GM12878 (cell line): ENCODE measurements around the gene GNAI2. TPM values are rescaled to one million over a fixed set of nuclear protein-coding genes. Genes with fewer than 3 reads are reported as not detected.
A peak's percentile ranks its signal among the peaks of the same experiment; 100 is the strongest.

Experiments used
- ATAC-seq: fragments of 200-7000 bp; cut with Tn5 transposase; 3 replicates; pipeline ENCODE4 v1.9.1; 2020; ENCODE audit warnings: mild to moderate bottlenecking, moderate library complexity
- BruUV-seq: library from RNA; stranded (reverse); fragments of 400-500 nt; replicated peaks from 2 replicates; lab custom pipeline; 2021; lab: Mats Ljungman, UMichigan
- CTCF ChIA-PET: fragments of 300-600 bp; sonication (Branson Sonifier 250); formaldehyde crosslinking; extraction: SDS; loops from one replicate; lab custom pipeline; 2021; ENCODE audit warnings: inconsistent platforms; lab: Yijun Ruan, JAX
- POLR2A ChIA-PET: fragments of 350-600 bp; formaldehyde crosslinking; extraction: SDS; loops from one replicate; lab custom pipeline; 2021; ENCODE audit warnings: inconsistent platforms; lab: Charles Lee
- RAD21 ChIA-PET: fragments of 300-600 bp; sonication (Branson Sonifier 250); formaldehyde crosslinking; loops from one replicate; lab custom pipeline; 2023; ENCODE audit warnings: antibody characterized with exemption; ENCODE audit not compliant: unreplicated experiment; lab: Charles Lee
- SMC1A ChIA-PET: fragments of 300-600 bp; sonication (Branson Sonifier 250); formaldehyde crosslinking; loops from one replicate; lab custom pipeline; 2023; ENCODE audit not compliant: unreplicated experiment, uncharacterized antibody; lab: Charles Lee
- DNase-seq: peaks from one replicate; pipeline ENCODE4 v3.0.0-alpha.2; 2011; ENCODE audit warnings: low read depth, low spot score
- FAIRE-seq: peaks from 3 replicates; lab custom pipeline; 2011; peaks lifted over from hg19 to GRCh38; lab: Jason Lieb, UNC
- H2AFZ ChIP-seq: 2 replicates; pipeline ENCODE4 v1.6.0; 2011; ENCODE audit warnings: low read depth, low read length, control low read depth; ENCODE audit not compliant: control insufficient read depth
- H3K27ac ChIP-seq: 2 replicates; pipeline ENCODE4 v1.5.1; 2011; ENCODE audit warnings: control low read depth; ENCODE audit not compliant: control insufficient read depth, insufficient read depth
- H3K27me3 ChIP-seq, 2 experiments: replicated peaks in 1 of 2; 2 replicates each; pipeline versions ENCODE4 v1.6.0 to v1.6.1; 2011; ENCODE audit warnings: low read length in 1 of 2; ENCODE audit not compliant: control insufficient read depth in 2 of 2, insufficient read depth in 2 of 2
- H3K36me3 ChIP-seq, 2 experiments: 2 replicates each; pipeline ENCODE4 v1.5.1; 2011; ENCODE audit warnings: low read length in 1 of 2; ENCODE audit not compliant: control insufficient read depth in 2 of 2, insufficient read depth in 2 of 2
- H3K4me1 ChIP-seq: 2 replicates; pipeline ENCODE4 v1.6.1; 2011; ENCODE audit warnings: mild to moderate bottlenecking, low read length, moderate library complexity, mixed read lengths; ENCODE audit not compliant: control insufficient read depth, insufficient read depth
- H3K4me2 ChIP-seq: 2 replicates; pipeline ENCODE4 v1.6.0; 2011; ENCODE audit warnings: control low read depth; ENCODE audit not compliant: control insufficient read depth, insufficient read depth
- H3K4me3 ChIP-seq: fragments of 200-600 bp; sonication (generic); 2 replicates; pipeline ENCODE4 v1.5.1; 2016
- H3K79me2 ChIP-seq: 2 replicates; pipeline ENCODE4 v1.6.0; 2011; ENCODE audit warnings: low read length; ENCODE audit not compliant: control insufficient read depth, insufficient read depth
- H3K9ac ChIP-seq: 2 replicates; pipeline ENCODE4 v1.8.0; 2011; ENCODE audit warnings: low read length, control low read depth, mixed read lengths; ENCODE audit not compliant: control insufficient read depth, insufficient read depth
- H3K9me3 ChIP-seq: replicated peaks from 3 replicates; pipeline ENCODE4 v1.5.1; 2011; ENCODE audit warnings: mild to moderate bottlenecking, low read length; ENCODE audit not compliant: control insufficient read depth, insufficient read depth
- H4K20me1 ChIP-seq: 2 replicates; pipeline ENCODE4 v1.6.0; 2011; ENCODE audit not compliant: control insufficient read depth, insufficient read depth
- IKZF2 ChIP-seq, 2 experiments: fragments of 450-650 bp; IDR thresholded peaks; 2 replicates each; pipeline ENCODE4 v1.6.1; 2017; ENCODE audit warnings: mild to moderate bottlenecking in 2 of 2, moderate library complexity in 2 of 2
- JUND ChIP-seq: IDR thresholded peaks from 2 replicates; pipeline ENCODE4 v1.6.1; 2012; ENCODE audit warnings: low read depth, mild to moderate bottlenecking, low read length, improper control_type of control experiment, moderate library complexity
- MYB ChIP-seq: fragments of 150-350 bp; IDR thresholded peaks from 2 replicates; pipeline ENCODE4 v1.6.1; 2014; ENCODE audit warnings: mild to moderate bottlenecking, low read depth, low read length, borderline replicate concordance
- NFYA ChIP-seq: IDR thresholded peaks from 2 replicates; pipeline ENCODE4 v1.6.1; 2011; ENCODE audit warnings: low read depth, mild to moderate bottlenecking, low read length, improper control_type of control experiment, borderline replicate concordance
- PBX3 ChIP-seq: IDR thresholded peaks from 2 replicates; pipeline ENCODE4 v1.6.1; 2011; ENCODE audit warnings: mild to moderate bottlenecking, low read depth, low read length, moderate library complexity; ENCODE audit not compliant: insufficient replicate concordance
- RELA ChIP-seq: fragments of 450-650 bp; IDR thresholded peaks from 2 replicates; pipeline ENCODE4 v1.8.0; 2014; ENCODE audit warnings: borderline replicate concordance; ENCODE audit not compliant: partially characterized antibody
- REST ChIP-seq: IDR thresholded peaks from 2 replicates; pipeline ENCODE4 v1.6.1; 2012; ENCODE audit warnings: mild to moderate bottlenecking, low read depth, low read length
- SMAD5 ChIP-seq: IDR thresholded peaks from 2 replicates; pipeline ENCODE4 v1.6.1; 2016; ENCODE audit warnings: antibody characterized with exemption, low read depth
- SRF ChIP-seq, 2 experiments: IDR thresholded peaks; 2 replicates each; pipeline ENCODE4 v1.6.1; 2011; ENCODE audit warnings: low read depth in 2 of 2, low read length in 2 of 2, mild to moderate bottlenecking in 1 of 2, moderate library complexity in 1 of 2
- WGBS: methylation state at CpG from one replicate; pipeline ENCODE4 v1.1.6; 2016; ENCODE audit warnings: low lambda C conversion rate; ENCODE audit not compliant: insufficient replicate concordance, insufficient coverage; ENCODE audit errors: missing lambda C conversion rate; 5-methylcytosine and 5-hydroxymethylcytosine counted together
- in situ Hi-C: fragments of 300-500 bp; cut with MboI; formaldehyde crosslinking; loops from 9 replicates; pipeline ENCODE4 v1.14.3; 2018; ENCODE audit warnings: mixed read lengths
- intact Hi-C: fragments of 100-400 bp; cut with micrococcal nuclease; formaldehyde crosslinking; loops from one replicate; pipeline ENCODE4 v1.14.2; 2022; ENCODE audit not compliant: unreplicated experiment
- polyA plus RNA-seq, 11 experiments: library from polyadenylated mRNA; depleted of rRNA in 4 of 11; unstranded in 6 of 11; stranded (reverse) in 5 of 11; fragments of >200 nt; fragmentation: Nextera tagmentation in 4 of 11; fragmentation: Illumina TruSeq in 1 of 11; extraction: Ambion mirVana in 4 of 11; extraction: Trizol in 1 of 11; gene quantifications; 1 replicate in 1 of 11; 2 replicates in 10 of 11; pipeline versions ENCODE4 v1.2.1 to v1.2.3, GENCODE V29; 2011 to 2016; ENCODE audit warnings: inconsistent platforms in 2 of 11, missing spikeins in 2 of 11, low read depth in 1 of 11
- total RNA-seq, 4 experiments: library from RNA; depleted of rRNA in 3 of 4; stranded (reverse); fragments of >200 nt in 3 of 4; fragmentation: Illumina TruSeq in 1 of 4; extraction: Trizol in 1 of 4; gene quantifications; 2 replicates each; pipeline versions ENCODE4 v1.2.1 to v1.2.3, GENCODE V29; 2013 to 2021
- TF ChIP-seq, protein P1 (sequence below): fragments of 450-650 bp; IDR thresholded peaks from 2 replicates; pipeline ENCODE4 v1.6.1; 2016; ENCODE audit warnings: mild to moderate bottlenecking, moderate library complexity, borderline replicate concordance
- TF ChIP-seq, protein P2 (sequence below): IDR thresholded peaks from 2 replicates; pipeline ENCODE4 v1.6.1; 2011; ENCODE audit warnings: borderline replicate concordance, low read depth, mild to moderate bottlenecking, moderate library complexity, low read length; ENCODE audit not compliant: insufficient read depth, poor library complexity, severe bottlenecking

Gene GNAI2
- total and polyA plus RNA-seq, 10 of the 15 experiments (the other 5 are each of a cell fraction or from before 2014, with no cell fraction given): 5.0 to 346 (median 237) TPM

DNA sequence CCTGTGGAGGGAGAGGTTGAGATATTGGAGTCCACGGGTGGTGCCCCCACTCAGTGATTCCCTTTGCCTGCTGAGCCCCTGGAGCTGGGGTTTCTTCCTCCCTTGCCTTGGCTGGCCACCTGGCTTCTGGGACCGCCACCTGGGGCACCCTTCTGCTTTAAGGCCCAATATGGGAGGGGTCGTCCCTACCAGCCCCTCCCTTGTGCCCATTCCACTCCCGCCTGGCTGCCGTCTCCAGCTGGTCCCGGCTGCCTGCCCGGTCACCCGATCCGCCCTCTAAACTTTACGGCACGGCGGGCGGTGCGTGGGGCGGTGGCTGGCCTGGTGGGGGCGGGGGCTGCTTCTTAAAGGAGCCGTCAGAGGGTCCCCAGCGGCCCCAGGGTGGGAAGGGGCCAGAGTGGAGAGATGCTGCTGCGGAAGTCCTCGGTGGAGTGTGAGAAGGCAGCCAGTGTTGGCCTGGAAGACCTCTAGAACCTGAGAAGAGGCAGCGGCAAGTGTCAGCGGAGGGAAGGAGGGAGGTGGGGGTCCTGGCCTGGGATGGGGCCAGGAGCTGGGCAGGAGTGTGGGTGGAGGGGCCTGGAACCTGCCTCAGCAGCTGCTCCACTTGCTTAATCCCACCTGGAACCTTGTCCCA lies 31.4 kb downstream of the GNAI2 start (continued):
- TF ChIP-seq, protein P1, sequence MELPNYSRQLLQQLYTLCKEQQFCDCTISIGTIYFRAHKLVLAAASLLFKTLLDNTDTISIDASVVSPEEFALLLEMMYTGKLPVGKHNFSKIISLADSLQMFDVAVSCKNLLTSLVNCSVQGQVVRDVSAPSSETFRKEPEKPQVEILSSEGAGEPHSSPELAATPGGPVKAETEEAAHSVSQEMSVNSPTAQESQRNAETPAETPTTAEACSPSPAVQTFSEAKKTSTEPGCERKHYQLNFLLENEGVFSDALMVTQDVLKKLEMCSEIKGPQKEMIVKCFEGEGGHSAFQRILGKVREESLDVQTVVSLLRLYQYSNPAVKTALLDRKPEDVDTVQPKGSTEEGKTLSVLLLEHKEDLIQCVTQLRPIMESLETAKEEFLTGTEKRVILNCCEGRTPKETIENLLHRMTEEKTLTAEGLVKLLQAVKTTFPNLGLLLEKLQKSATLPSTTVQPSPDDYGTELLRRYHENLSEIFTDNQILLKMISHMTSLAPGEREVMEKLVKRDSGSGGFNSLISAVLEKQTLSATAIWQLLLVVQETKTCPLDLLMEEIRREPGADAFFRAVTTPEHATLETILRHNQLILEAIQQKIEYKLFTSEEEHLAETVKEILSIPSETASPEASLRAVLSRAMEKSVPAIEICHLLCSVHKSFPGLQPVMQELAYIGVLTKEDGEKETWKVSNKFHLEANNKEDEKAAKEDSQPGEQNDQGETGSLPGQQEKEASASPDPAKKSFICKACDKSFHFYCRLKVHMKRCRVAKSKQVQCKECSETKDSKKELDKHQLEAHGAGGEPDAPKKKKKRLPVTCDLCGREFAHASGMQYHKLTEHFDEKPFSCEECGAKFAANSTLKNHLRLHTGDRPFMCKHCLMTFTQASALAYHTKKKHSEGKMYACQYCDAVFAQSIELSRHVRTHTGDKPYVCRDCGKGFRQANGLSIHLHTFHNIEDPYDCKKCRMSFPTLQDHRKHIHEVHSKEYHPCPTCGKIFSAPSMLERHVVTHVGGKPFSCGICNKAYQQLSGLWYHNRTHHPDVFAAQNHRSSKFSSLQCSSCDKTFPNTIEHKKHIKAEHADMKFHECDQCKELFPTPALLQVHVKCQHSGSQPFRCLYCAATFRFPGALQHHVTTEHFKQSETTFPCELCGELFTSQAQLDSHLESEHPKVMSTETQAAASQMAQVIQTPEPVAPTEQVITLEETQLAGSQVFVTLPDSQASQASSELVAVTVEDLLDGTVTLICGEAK: no peak
- no peak for TF ChIP-seq IKZF2 (IDR thresholded peaks at IDR 0.05)
- TF ChIP-seq RELA: no peak
- no peak for TF ChIP-seq JUND
- TF ChIP-seq SRF (IDR thresholded peaks at IDR 0.05; ENCODE audit: low read depth in 2 of 2, low read length in 2 of 2): no peak

DNA sequence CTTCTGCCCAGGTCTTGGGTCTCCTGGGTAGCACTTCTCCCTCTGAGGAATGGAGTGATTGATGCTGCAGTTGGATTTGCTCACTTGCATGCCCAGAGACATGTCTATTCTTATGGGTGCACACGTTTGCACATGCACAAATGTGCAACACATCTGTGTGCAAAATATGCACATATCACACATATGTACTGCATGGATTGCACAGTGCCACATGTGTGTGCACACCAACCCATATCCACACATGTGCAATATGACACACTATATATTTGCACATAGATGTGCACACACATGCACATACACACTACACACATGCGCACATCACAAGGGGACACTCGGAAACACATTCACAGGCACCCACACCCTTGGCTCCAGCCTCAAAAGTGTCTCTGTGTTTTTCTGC lies 32.3 kb downstream of the GNAI2 start:
- Histone ChIP-seq H3K9ac (no peak overlapping the region), H3K27ac (no peak overlapping the region), H2AFZ (no peak overlapping the region), H3K4me1 (peaks cover 5% of the 10 kb centered on the region), H3K79me2 (no peaks in the 10 kb centered on the region), H3K9me3 (no peaks in the 10 kb centered on the region), H4K20me1 (no peaks in the 10 kb centered on the region), H3K27me3 (peaks cover 0 to 4% of the 10 kb centered on the region in 2 experiments; a peak in 1 of 4 replicates), H3K36me3 (no peaks in the 10 kb centered on the region), H3K4me3 (no peak overlapping the region), H3K4me2 (no peak overlapping the region)
- ChIA-PET SMC1A (no interaction called here), RAD21 (no interaction called here), CTCF (interaction anchor here (1.8 kb wide), 1 partner anchor 22 kb away, joined by 6 read pairs; no protein-coding TSS in a partner anchor), POLR2A (no interaction called here)
- no TSS peak for BruUV-seq
- DNase-seq: no peak
- intact Hi-C loops (no loop called here), in situ Hi-C loops (no loop called here)
- FAIRE-seq: no peak
- no peak for ATAC-seq
- 33% methylated on average over 3 of the region's 3 CpGs for WGBS
- no peak for TF ChIP-seq NFYA
- TF ChIP-seq SMAD5: no peak
- TF ChIP-seq PBX3: peak; percentile 4
- TF ChIP-seq REST: no peak
- TF ChIP-seq, protein P2, sequence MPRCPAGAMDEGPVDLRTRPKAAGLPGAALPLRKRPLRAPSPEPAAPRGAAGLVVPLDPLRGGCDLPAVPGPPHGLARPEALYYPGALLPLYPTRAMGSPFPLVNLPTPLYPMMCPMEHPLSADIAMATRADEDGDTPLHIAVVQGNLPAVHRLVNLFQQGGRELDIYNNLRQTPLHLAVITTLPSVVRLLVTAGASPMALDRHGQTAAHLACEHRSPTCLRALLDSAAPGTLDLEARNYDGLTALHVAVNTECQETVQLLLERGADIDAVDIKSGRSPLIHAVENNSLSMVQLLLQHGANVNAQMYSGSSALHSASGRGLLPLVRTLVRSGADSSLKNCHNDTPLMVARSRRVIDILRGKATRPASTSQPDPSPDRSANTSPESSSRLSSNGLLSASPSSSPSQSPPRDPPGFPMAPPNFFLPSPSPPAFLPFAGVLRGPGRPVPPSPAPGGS: peak; percentile 97
- no peak for TF ChIP-seq MYB
